NT2/D1 (cell line): Measurements from ENCODE around the gene TMEFF1.

ENCODE experiments used
- SUZ12 ChIP-seq: IDR thresholded peaks from 2 replicates; pipeline ENCODE4 v1.6.1; 2011; ENCODE audit not compliant: insufficient read length, insufficient read depth; ENCODE audit errors: extremely low read depth
- YY1 ChIP-seq: IDR thresholded peaks from 2 replicates; pipeline ENCODE4 v1.6.1; 2011; ENCODE audit not compliant: insufficient read length, insufficient read depth
- ZNF274 ChIP-seq: IDR thresholded peaks from 2 replicates; pipeline ENCODE4 v1.6.1; 2011; ENCODE audit warnings: mild to moderate bottlenecking, low read depth, low read length

GRCh38 chr9:100619194-100619593, 146.2 kb downstream of the TMEFF1 start:
- TF ChIP-seq YY1 (no peak), SUZ12 (no peak), ZNF274 (no peak)
